Gastroesophageal sphincter (tissue), 4 donors: ENCODE measurements around the gene MAK. TPM values are rescaled to one million over a fixed set of nuclear protein-coding genes. Genes with fewer than 3 reads are reported as not detected.
"Not testable (repeated sequence)": the region's sequence is repeated elsewhere in the genome, so short reads cannot be mapped to it uniquely, and the experiment has no call there.

ENCODE experiments used
- ATAC-seq: fragments of 150-250 bp; one replicate; pipeline ENCODE4 v1.9.1; 2016; ENCODE audit warnings: mild to moderate bottlenecking, moderate library complexity
- H3K27ac ChIP-seq, 4 donors: fragments of 200-600 bp; sonication (generic) in 3 of 4; 1 replicate in 3 of 4; 2 replicates in 1 of 4; pipeline ENCODE4 v1.5.1; 2016 to 2019
- H3K27me3 ChIP-seq: fragments of 200-600 bp; sonication (generic); one replicate; pipeline ENCODE4 v1.5.1; 2019
- H3K36me3 ChIP-seq, 2 donors: fragments of 200-600 bp; sonication (generic); one replicate each; pipeline ENCODE4 v1.5.1; 2019; ENCODE audit warnings: control low read depth in 1 of 2
- H3K4me1 ChIP-seq, 3 donors: fragments of 200-600 bp; sonication (generic); 1 replicate in 2 of 3; 2 replicates in 1 of 3; pipeline ENCODE4 v1.5.1; 2016 to 2019; ENCODE audit warnings: control low read depth in 2 of 3
- H3K4me3 ChIP-seq, 2 donors: fragments of 200-600 bp; sonication (generic); one replicate each; pipeline ENCODE4 v1.5.1; 2019; ENCODE audit warnings: mild to moderate bottlenecking in 1 of 2, moderate library complexity in 1 of 2
- H3K9me3 ChIP-seq, 3 donors: fragments of 200-600 bp; sonication (generic); one replicate each; pipeline ENCODE4 v1.5.1; 2017 to 2019; ENCODE audit warnings: control low read depth in 2 of 3
- CTCF ChIP-seq, 4 experiments: fragments of 200-600 bp in 2 of 4; fragments of 450-650 bp in 2 of 4; sonication (generic) in 1 of 4; IDR thresholded peaks; one replicate each; pipeline ENCODE4 v1.5.1; 2017 to 2019; ENCODE audit warnings: antibody characterized with exemption in 4 of 4, mild to moderate bottlenecking in 2 of 4, moderate library complexity in 2 of 4
- EP300 ChIP-seq: sonication (generic); formaldehyde crosslinking; IDR thresholded peaks from one replicate; pipeline ENCODE4 v1.6.1; 2017; ENCODE audit warnings: antibody characterized with exemption, mild to moderate bottlenecking
- POLR2A ChIP-seq, 2 donors: fragments of 450-650 bp; IDR thresholded peaks; one replicate each; pipeline ENCODE4 v1.6.1; 2017; ENCODE audit warnings: antibody characterized with exemption in 2 of 2, mild to moderate bottlenecking in 2 of 2, moderate library complexity in 1 of 2
- POLR2AphosphoS5 ChIP-seq: sonication (generic); formaldehyde crosslinking; IDR thresholded peaks from one replicate; pipeline ENCODE4 v1.6.1; 2017; ENCODE audit warnings: antibody characterized with exemption
- WGBS, 2 donors: methylation state at CpG; one replicate each; pipeline ENCODE4 v1.1.5; 2018; ENCODE audit warnings: low coverage in 1 of 2; 5-methylcytosine and 5-hydroxymethylcytosine counted together
- total RNA-seq, 4 donors: library from RNA; depleted of rRNA; stranded (reverse); fragments of >200 nt; gene quantifications; one replicate each; pipeline ENCODE4 v1.1.0, GENCODE V29; 2016

Gene MAK
- total RNA-seq, 4 donors from 2014 or later, result 0.07 to 0.67 TPM; not detected in 2

GRCh38 chr6:10742251-10742650, 96.1 kb downstream of the MAK start:
- Histone ChIP-seq H3K4me1 (peaks cover 0 to 8% (median 0%) of the 10 kb centered on the region in 3 donors), H3K4me3 (no peak overlapping the region), H3K9me3 (no peaks in the 10 kb centered on the region), H3K36me3 (peaks cover 0 to 26% of the 10 kb centered on the region in 2 donors), H3K27me3 (no peaks in the 10 kb centered on the region), H3K27ac (no peak overlapping the region)
- no peak for ATAC-seq
- WGBS, 2 donors, result 85 to 100% methylated on average over 6 to 10 of the region's 12 CpGs
- TF ChIP-seq EP300 (no peak), POLR2AphosphoS5 (no peak), CTCF (IDR thresholded peaks at IDR 0.05) (no peak), POLR2A (IDR thresholded peaks at IDR 0.05) (no peak)

GRCh38 chr6:10741643-10742042, 96.7 kb downstream of the MAK start:
- 72 to 100% methylated on average over 2 to 3 of the region's 4 CpGs for WGBS, 2 donors
- H3K27ac ChIP-seq, H3K27me3 ChIP-seq, H3K9me3 ChIP-seq, H3K4me3 ChIP-seq, H3K4me1 ChIP-seq, ATAC-seq: not testable (repeated sequence)
- peaks cover 0 to 26% of the 10 kb centered on the region in 2 donors for H3K36me3 ChIP-seq

- no peaks in the 10 kb centered on the region for H3K9me3 ChIP-seq
- no peak overlapping the region for H3K27ac ChIP-seq
- no peaks in the 10 kb centered on the region for H3K4me1 ChIP-seq
- H3K4me3 ChIP-seq, result no peak overlapping the region
- no peak for TF ChIP-seq POLR2AphosphoS5
- no peak for TF ChIP-seq CTCF (IDR thresholded peaks at IDR 0.05)
- no peak for TF ChIP-seq POLR2A (IDR thresholded peaks at IDR 0.05)
- no peak for TF ChIP-seq EP300
- peaks cover 0 to 26% of the 10 kb centered on the region in 2 donors for H3K36me3 ChIP-seq
- H3K27me3 ChIP-seq, result no peaks in the 10 kb centered on the region
- no peak for ATAC-seq
Observed at GRCh38 chr6:10740061-10740460, 98.3 kb downstream of the MAK start.

GRCh38 chr6:10736731-10737130, 101.6 kb downstream of the MAK start:
- Histone ChIP-seq H3K4me1 (no peaks in the 10 kb centered on the region), H3K4me3 (no peak overlapping the region), H3K27ac (no peak overlapping the region), H3K9me3 (no peaks in the 10 kb centered on the region), H3K36me3 (peaks cover 0 to 38% of the 10 kb centered on the region in 2 donors), H3K27me3 (no peaks in the 10 kb centered on the region)
- no peak for ATAC-seq
- WGBS, 2 donors, result 92 to 100% methylated on average over 1 to 2 of the region's 2 CpGs
- TF ChIP-seq CTCF (IDR thresholded peaks at IDR 0.05) (no peak), EP300 (no peak)

GRCh38 chr6:10733863-10734262, 104.5 kb downstream of the MAK start:
- peaks cover 0 to 54% of the 10 kb centered on the region in 2 donors for H3K36me3 ChIP-seq
- H3K27ac ChIP-seq, result no peak overlapping the region
- WGBS, 2 donors, result 81 to 100% methylated on average over 2 of the region's 3 CpGs
- TF ChIP-seq EP300, result no peak
- TF ChIP-seq CTCF (IDR thresholded peaks at IDR 0.05), result no peak
- TF ChIP-seq POLR2AphosphoS5, result no peak
- TF ChIP-seq POLR2A (IDR thresholded peaks at IDR 0.05), result no peak
- no peak for ATAC-seq
- no peaks in the 10 kb centered on the region for H3K9me3 ChIP-seq
- H3K27me3 ChIP-seq, result no peaks in the 10 kb centered on the region
- H3K4me1 ChIP-seq, result peaks cover 0 to 9% (median 0%) of the 10 kb centered on the region in 3 donors
- no peak overlapping the region for H3K4me3 ChIP-seq
